GM13976 (cell line): ENCODE results near the gene KDM4B.

Experiments used
- DNase-seq: peaks from one replicate; pipeline ENCODE4 v3.0.0; 2012; ENCODE audit warnings: low spot score
- CTCF ChIP-seq: IDR thresholded peaks from 2 replicates; pipeline ENCODE4 v1.5.1; 2012; ENCODE audit warnings: borderline replicate concordance, mild to moderate bottlenecking; ENCODE audit not compliant: insufficient read depth; ENCODE audit errors: extremely low read depth, missing control alignments, control extremely low read depth
- in situ Hi-C: fragments of 300-500 bp; cut with MboI; formaldehyde crosslinking; loops from one replicate; pipeline ENCODE4 v1.12.0; 2022; ENCODE audit warnings: low sequenced_read_pairs, mixed read lengths, inconsistent platforms; ENCODE audit not compliant: unreplicated experiment

KDM4B gene

GRCh38 chr19:5017235-5017634, 48.3 kb downstream of the KDM4B start:
- TF ChIP-seq CTCF = no peak
- in situ Hi-C loops = no loop called here
- no peak for DNase-seq

DNA sequence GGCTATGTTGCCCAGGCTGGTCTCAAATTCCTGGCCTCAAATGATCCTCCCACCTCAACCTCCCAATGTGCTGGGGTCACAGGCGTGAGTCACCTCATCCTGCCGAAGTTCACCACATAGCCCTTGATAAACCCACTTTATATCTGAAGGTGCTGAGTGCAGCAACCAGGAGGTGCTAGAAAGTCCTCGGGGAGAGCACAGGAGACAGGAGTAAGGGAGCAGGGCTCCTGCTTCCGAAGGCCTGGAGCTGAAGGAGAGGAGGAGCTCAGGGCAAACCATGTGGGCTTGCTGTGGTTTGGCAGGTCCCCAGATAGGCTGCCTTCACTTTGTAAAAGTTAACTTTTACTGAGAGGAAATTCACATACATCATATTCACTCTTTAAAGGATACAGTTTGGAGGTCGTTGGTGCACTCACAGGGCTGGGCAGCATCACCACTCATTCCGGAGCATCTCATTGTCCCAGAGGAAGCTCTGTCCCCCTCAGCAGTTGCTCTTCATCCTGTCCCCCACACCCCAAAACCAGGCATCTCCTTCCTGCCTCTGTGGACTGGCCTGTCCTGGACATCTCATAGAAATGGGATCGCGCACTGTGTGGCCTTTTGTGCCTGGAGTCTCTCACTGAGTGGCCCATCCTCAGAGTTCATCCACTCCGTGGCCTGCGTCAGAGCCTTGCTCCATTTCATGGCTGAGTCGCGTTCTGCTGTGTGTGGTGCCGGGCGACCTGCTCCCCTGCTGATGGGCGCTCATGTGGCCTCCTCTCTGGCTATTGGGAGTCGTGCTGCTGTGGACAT, 49.5 kb downstream of the KDM4B start:
- in situ Hi-C loops = no loop called here
- DNase-seq = no peak
- no peak for TF ChIP-seq CTCF

DNA sequence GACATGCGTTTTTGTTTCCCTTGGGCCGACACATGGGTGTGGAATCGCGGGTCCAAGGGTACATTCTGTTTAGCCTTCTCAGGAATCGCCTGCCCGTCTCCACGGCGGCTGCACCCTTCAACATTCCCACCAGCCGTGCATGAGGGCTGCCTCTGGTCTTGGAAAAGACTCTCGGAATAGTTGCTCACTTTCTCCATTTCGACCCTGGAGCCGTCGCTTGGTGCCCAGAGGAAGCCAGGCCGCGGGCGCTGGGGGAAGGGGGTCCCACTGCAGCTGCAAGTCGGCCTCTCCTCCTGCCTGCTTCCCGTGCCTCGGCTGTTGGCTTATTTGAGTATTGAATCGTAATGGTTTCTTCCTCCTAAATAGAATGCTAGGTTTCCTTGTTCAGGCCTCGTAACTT, 51.5 kb downstream of the KDM4B start:
- TF ChIP-seq CTCF = no peak
- in situ Hi-C loops = no loop called here
- DNase-seq = no peak

DNA sequence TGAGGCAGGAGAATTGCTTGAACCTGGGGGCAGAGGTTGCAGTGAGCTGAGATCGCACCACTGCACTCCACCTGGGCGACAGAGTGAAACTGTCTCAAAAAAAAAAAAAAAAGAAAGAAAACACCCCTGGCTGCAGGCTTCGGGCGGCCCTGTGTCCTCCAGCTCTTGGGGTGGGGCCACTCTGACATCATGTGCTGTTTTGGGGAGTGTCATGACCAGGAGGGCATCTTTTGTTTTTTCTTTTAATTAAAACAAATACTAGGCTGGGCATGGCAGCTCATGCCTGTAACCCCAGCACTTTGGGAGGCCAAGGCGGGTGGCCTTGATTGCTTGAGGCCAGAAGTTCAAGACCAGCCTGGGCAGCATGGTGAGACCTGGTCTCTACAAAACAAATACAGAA, 52.1 kb downstream of the KDM4B start:
- no peak for TF ChIP-seq CTCF
- in situ Hi-C loops = no loop called here
- DNase-seq = no peak

- no peak for TF ChIP-seq CTCF
- in situ Hi-C loops = no loop called here
- DNase-seq = no peak
Observed at GRCh38 chr19:5022066-5022860, 53.4 kb downstream of the KDM4B start.

- in situ Hi-C loops = no loop called here
- TF ChIP-seq CTCF = no peak
- no peak for DNase-seq
Observed at GRCh38 chr19:5023128-5023571, 54.2 kb downstream of the KDM4B start.
